Osteocyte (in vitro differentiated cells): ENCODE measurements around the gene EID3. TPM values are rescaled to one million over a fixed set of nuclear protein-coding genes. Genes with fewer than 3 reads are reported as not detected.
A peak's percentile ranks its signal among the peaks of the same experiment; 100 is the strongest.

Experiments
- DNase-seq: peaks from one replicate; pipeline ENCODE4 v3.0.0; 2021; ENCODE audit warnings: mixed read lengths; ENCODE audit not compliant: unreplicated experiment; ENCODE audit errors: extremely low spot score
- H3K27ac Mint-ChIP-seq: one replicate; pipeline ENCODE4 v1.8.0; 2021; ENCODE audit warnings: mild to moderate bottlenecking, mixed read lengths; ENCODE audit not compliant: unreplicated experiment
- H3K27me3 Mint-ChIP-seq: one replicate; pipeline ENCODE4 v1.8.0; 2021; ENCODE audit warnings: mixed read lengths; ENCODE audit not compliant: unreplicated experiment
- H3K36me3 Mint-ChIP-seq: one replicate; pipeline ENCODE4 v1.8.0; 2021; ENCODE audit warnings: mixed read lengths; ENCODE audit not compliant: unreplicated experiment
- H3K4me1 Mint-ChIP-seq: one replicate; pipeline ENCODE4 v1.8.0; 2021; ENCODE audit warnings: mixed read lengths; ENCODE audit not compliant: unreplicated experiment
- H3K4me3 Mint-ChIP-seq: one replicate; pipeline ENCODE4 v1.8.0; 2021; ENCODE audit warnings: mild to moderate bottlenecking, moderate library complexity, mixed read lengths; ENCODE audit not compliant: unreplicated experiment
- H3K9me3 Mint-ChIP-seq: one replicate; pipeline ENCODE4 v1.8.0; 2021; ENCODE audit warnings: mixed read lengths; ENCODE audit not compliant: unreplicated experiment
- CTCF ChIP-seq: fragments of 200-600 bp; sonication (generic); IDR thresholded peaks from 2 replicates; pipeline ENCODE4 v1.5.0; 2021; ENCODE audit warnings: antibody characterized with exemption, mild to moderate bottlenecking, moderate library complexity
- total RNA-seq: library from RNA; stranded (reverse); gene quantifications from 2 replicates; pipeline ENCODE4 v1.2.1, GENCODE V29; 2021

The EID3 gene
- total RNA-seq, 1 donor from 2014 or later = 3.7 TPM

- Mint-ChIP-seq H3K27ac (peak overlapping the region; percentile 80), H3K9me3 (no peaks in the 10 kb centered on the region), H3K36me3 (peaks cover 13% of the 10 kb centered on the region), H3K4me1 (peaks cover 61% of the 10 kb centered on the region), H3K4me3 (peak overlapping the region; percentile 69), H3K27me3 (no peaks in the 10 kb centered on the region)
- TF ChIP-seq CTCF = no peak
- no peak for DNase-seq
Observed at GRCh38 chr12:104304261-104305009, 896 bp downstream of the EID3 start.

- H3K9me3 Mint-ChIP-seq = no peaks in the 10 kb centered on the region
- no peak for DNase-seq
- peaks cover 52% of the 10 kb centered on the region for H3K4me1 Mint-ChIP-seq
- H3K27ac Mint-ChIP-seq = peak overlapping the region; percentile 46
- TF ChIP-seq CTCF = no peak
- no peak overlapping the region for H3K4me3 Mint-ChIP-seq
- H3K36me3 Mint-ChIP-seq = peaks cover 10% of the 10 kb centered on the region
- no peaks in the 10 kb centered on the region for H3K27me3 Mint-ChIP-seq
Observed at GRCh38 chr12:104305349-104305748, 1.8 kb downstream of the EID3 start.

GRCh38 chr12:104306376-104306775 is 2.8 kb downstream of the EID3 start:
- H3K36me3 Mint-ChIP-seq = peaks cover 15% of the 10 kb centered on the region
- DNase-seq = no peak
- no peaks in the 10 kb centered on the region for H3K27me3 Mint-ChIP-seq
- no peak overlapping the region for H3K27ac Mint-ChIP-seq
- no peak overlapping the region for H3K4me3 Mint-ChIP-seq
- TF ChIP-seq CTCF = no peak
- peaks cover 49% of the 10 kb centered on the region for H3K4me1 Mint-ChIP-seq
- H3K9me3 Mint-ChIP-seq = no peaks in the 10 kb centered on the region

GRCh38 chr12:104306943-104307654 is 3.6 kb downstream of the EID3 start:
- TF ChIP-seq CTCF = no peak
- no peak for DNase-seq
- no peaks in the 10 kb centered on the region for H3K27me3 Mint-ChIP-seq
- H3K36me3 Mint-ChIP-seq = peaks cover 19% of the 10 kb centered on the region
- H3K4me1 Mint-ChIP-seq = peaks cover 46% of the 10 kb centered on the region
- H3K9me3 Mint-ChIP-seq = no peaks in the 10 kb centered on the region
- peak overlapping the region; percentile 11 for H3K27ac Mint-ChIP-seq
- no peak overlapping the region for H3K4me3 Mint-ChIP-seq

- no peak overlapping the region for H3K4me3 Mint-ChIP-seq
- TF ChIP-seq CTCF = no peak
- no peaks in the 10 kb centered on the region for H3K9me3 Mint-ChIP-seq
- H3K36me3 Mint-ChIP-seq = peaks cover 22% of the 10 kb centered on the region
- DNase-seq = no peak
- no peak overlapping the region for H3K27ac Mint-ChIP-seq
- peaks cover 45% of the 10 kb centered on the region for H3K4me1 Mint-ChIP-seq
- H3K27me3 Mint-ChIP-seq = no peaks in the 10 kb centered on the region
Observed at GRCh38 chr12:104307655-104308000, 4.1 kb downstream of the EID3 start.
